GM18909 (cell line): ENCODE measurements around the gene INTS13.
"Not testable (repeated sequence)": the region's sequence is repeated elsewhere in the genome, so short reads cannot be mapped to it uniquely, and the experiment has no call there.

Experiments
- ATAC-seq: cut with Tn5 transposase; IDR thresholded peaks from one replicate; pipeline ENCODE4 v1.9.1; 2021; ENCODE audit warnings: mild to moderate bottlenecking; ENCODE audit not compliant: unreplicated experiment, poor library complexity

INTS13 gene

DNA sequence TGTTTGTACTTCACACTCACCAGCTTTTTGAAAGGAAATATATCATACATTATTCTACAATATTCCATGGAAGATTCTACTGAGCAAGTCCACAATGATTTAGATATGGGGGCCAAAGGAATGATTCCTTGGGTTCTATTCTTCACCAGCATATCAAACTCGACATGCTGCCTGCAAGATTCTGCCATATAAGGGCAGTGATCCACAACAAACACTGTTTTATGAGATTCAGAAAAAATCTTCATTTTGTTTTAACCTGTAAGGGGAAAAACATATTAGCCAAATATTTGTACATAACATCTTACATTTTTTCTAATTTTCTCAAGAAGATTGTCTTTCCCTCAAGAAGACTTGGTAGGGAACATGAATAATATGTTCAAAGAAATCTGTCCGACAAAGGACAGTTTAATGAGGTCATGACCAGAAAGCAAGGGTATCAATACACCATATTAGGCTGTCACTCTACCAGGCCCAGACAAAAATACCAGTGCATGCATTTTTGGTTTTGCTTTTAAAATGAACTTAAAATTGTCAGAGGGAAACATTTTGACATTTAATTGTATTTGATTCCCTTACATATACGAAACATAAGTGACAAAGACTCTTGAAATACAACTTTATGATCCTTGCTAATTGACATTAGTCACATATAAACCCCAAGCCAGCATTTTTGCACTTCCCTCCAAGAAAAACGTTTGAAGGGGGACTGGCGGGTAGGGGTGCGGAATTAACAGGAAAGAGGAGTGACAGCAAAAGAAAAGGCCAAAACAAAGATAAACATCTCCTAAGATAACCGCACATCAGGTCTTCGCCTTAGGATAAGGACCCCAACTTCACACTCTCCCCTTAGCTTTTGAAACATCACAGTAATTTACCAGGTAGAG lies 980 bp downstream of the INTS13 start:
- ATAC-seq = no peak

DNA sequence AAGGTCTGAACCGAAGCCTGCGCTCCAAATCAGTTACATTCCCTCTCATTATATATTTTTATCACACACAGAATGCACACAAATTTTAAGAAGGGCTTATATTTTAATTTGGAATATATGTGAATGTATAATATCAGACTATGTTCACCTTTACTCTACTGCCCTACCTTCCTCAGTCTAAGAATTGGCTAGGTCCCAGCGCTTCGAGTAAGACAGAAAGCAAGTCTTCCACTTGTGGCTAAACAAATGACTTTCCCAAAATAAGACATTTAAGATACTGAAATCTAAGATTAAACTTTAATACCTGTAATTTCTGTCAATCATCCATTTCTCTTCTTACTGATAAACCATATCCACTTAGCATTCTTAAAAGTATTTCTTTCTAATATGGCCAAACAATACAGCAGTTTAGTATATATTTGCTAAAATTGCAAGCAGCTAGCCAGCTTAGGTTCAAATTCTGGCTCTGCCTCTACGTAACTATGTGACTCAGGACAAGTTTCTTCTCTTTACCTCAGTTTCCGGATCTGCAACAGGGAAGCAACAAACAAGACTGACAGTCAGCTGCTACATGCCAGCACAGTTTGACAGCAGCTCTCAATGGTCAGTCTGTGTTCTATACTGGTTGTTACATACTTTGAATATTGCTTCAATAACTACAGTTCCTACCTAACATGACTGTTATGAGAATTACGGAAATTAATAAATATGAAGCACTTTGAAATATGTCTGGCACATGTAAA lies 2.0 kb downstream of the INTS13 start:
- ATAC-seq = no peak

DNA sequence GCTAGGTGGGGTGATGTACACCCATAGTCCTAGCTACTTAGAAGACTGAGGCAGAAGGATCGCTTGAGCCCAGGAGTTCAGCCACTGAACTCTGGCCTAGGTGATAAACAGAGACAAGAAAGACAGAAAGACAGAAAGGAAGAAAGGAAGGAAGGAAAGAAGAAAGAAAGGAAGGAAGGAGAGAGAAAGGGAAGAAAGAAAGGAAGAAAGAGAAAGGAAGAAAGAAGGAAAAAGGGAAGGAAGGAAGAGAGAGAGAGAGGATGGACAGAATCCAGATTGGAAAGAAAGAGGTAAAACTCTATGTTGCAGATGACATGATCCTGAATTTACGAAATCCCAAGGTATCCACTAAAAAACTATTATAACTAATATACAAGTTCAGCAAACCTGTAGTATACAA lies 8.2 kb downstream of the INTS13 start:
- ATAC-seq = no peak

DNA sequence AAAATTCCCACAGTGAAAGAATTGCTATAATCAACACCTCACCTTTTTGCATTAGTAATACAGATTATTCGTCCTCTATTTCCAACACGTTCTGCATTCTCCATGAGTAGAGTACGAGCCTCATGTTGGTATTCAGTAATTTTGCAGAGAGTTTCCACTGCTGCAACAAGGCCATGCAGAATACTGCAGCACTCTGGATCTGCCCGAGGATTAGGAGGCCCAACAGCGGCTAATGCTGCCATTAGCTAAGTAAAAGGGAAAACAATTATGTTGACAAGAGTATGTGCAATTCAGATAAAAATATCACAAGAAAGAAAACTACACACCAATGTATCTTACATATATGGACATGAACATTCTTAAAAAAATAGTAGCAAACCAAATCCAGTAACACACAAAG lies 9.1 kb downstream of the INTS13 start:
- no peak for ATAC-seq

- no peak for ATAC-seq
Observed at GRCh38 chr12:26921886-26922285, 15.9 kb downstream of the INTS13 start.

GRCh38 chr12:26919216-26919555 lies 18.6 kb downstream of the INTS13 start:
- ATAC-seq = no peak

DNA sequence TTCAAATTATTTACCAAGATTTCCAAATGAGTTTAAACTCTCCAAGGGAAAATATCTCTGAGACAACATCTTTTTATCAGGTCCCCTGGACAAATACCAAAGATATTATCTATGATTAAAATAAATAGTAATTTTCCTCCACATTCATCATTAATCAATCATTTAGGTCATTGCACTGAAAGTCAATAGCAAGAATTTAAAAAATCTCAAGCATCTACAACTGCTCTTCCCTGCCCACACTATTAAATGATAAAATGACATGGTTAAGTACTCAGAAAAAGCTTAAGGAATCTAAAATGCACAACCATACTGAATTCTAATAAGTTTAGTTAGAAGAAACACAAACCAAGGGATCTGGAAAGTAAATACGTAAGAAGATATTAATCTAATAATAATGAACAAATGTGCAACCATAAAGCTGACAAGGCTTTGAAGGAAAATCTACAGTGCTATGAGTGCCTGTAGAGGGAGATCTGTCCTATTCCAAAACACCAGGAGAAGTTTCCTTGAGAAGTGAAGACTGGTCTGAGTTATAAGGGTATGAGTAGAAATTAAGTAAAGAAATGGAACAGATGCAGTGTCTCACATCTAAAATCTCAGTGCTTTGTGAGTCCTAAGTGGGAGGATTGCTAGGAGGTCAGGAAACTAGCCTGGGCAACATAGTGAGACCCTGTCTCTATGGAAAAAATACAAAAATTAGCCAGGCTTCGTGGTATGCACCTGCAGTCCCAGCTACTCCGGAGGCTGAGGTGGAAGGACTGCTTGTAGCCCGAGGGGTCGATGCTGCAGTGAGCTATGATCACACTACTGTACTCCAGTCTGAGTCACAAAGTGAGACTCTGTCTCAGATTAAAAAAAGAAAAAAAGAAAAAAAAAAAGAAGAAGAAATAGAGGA lies 19.2 kb downstream of the INTS13 start:
- ATAC-seq = no peak

DNA sequence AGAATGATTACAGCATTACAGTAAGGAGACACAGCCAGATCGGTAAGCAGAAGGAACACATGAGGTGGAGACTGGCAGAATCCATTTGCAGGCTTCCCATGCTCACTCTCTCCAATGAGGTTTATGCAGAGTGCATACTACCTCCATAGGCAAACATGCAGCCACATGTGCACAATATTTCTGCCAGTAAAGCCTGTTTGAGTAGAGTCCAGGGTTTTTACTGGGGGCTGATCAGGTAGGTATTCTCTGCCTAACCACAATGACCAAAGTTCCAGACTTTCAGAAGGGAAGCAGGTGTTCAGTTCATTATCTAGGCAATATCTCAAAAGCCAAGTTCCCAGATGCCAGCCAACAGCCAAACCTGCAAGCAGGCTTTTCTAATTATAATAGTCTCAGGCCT lies 31.1 kb downstream of the INTS13 start:
- no peak for ATAC-seq

DNA sequence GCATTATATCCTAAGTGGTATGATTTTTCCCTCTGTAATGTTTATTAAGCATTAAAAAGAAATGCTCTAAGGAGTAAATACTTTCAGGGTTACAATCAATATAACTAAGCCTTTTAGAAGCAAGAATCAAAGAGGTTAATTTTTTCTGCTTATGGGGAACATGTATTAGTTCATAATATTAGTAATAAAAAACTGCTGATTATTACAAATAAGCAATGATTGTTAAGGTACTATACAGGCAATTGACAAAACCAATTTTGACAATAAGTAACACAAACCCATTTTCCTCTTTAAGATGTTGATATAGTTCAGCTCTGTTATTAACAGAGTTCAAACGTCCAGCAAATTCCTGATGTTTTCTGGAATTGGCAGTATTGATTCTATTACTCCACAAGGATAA lies 31.8 kb downstream of the INTS13 start:
- ATAC-seq = no peak

DNA sequence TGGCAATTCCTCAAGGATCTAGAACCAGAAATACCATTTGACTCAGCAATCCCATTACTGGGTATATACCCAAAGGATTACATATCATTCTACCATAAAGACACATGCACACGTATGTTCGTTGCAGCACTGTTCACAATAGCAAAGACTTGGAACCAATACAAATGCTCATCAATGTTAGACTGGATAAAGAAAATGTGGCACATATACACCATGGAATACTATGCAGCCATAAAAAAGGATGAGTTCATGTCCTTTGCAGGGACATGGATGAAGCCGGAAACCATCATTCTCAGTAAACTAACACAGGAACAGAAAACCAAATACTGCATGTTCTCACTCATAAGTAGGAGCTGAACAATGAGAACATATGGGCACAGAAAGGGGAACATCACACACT lies 34.4 kb downstream of the INTS13 start:
- ATAC-seq = not testable (repeated sequence)

- ATAC-seq = no peak
Observed at GRCh38 chr12:26896913-26897312, 40.9 kb downstream of the INTS13 start.

DNA sequence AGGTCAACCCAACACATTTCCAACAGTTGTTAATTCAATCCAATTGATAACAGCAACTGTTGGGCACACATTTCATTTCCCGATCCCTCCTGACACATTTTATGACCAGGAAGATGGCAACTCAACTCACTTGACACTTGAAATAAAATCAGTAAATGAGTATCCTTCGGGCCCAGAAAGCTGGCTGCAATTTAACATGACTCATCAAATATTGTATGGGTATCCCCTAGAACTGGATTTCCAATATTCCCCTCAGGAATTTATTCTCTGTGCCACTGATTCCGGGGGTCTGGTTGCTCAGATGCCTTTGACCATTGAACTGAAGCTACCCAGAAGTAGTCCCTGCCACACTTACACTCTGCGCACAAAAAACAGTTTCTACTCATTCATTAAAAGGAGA lies 42.1 kb downstream of the INTS13 start:
- ATAC-seq = no peak

- ATAC-seq = no peak
Observed at GRCh38 chr12:26891704-26892103, 46.1 kb downstream of the INTS13 start.

DNA sequence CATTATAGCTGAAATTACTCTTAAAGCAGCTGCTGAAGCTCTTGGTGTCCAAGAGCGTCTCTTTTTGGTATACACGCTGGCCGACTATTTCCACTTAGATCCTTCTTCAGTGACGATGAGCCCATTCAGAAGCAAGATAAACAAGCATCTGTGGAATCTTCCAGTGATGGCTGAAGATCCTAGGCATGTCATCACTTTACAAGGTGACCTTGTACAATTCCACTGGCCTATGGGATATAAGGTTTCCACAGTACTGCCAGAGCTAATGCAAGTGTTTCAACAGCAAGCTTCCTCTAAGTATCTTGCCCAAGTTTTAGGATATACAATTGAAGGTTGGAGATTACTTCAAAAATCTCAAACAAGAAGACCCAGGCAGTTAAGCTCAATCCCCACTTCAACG lies 47.0 kb downstream of the INTS13 start:
- no peak for ATAC-seq

- ATAC-seq = peak; percentile 81
Observed at GRCh38 chr12:26884765-26885576, 52.8 kb downstream of the INTS13 start.

DNA sequence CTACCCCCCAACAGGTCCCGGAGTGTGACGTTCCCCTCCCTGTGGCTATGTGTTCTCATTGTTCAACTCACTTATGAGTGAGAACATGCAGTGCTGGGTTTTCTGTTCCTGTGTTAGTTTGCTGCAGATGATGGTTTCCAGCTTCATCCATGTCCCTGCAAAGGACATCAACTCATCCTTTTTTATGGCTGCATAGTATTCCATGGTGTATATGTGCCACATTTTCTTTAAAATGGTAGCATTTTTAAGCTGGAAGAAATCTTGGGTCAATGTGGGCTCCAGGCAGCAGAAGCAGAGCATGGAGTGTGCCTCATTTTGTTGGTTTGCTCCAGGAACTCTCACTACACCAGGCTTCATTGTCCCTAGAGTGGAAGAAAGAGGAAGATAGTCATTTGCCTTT lies 57.2 kb downstream of the INTS13 start:
- ATAC-seq = no peak

- ATAC-seq = peak; percentile 71
Observed at GRCh38 chr12:26878661-26879119, 59.1 kb downstream of the INTS13 start.

- peak; percentile 79 for ATAC-seq
Observed at GRCh38 chr12:26874501-26875296, 63.1 kb downstream of the INTS13 start.

GRCh38 chr12:26872625-26873024 lies 65.2 kb downstream of the INTS13 start:
- no peak for ATAC-seq
